Tibial artery (tissue), 4 donors: ENCODE measurements around the gene ZCWPW1.
A peak's percentile ranks its signal among the peaks of the same experiment; 100 is the strongest.

Experiments used
- DNase-seq, 2 donors: peaks; one replicate each; pipeline ENCODE4 v3.0.0-alpha.2; 2019
- H3K27ac ChIP-seq, 2 donors: fragments of 200-600 bp; sonication (generic) in 1 of 2; 1 replicate in 1 of 2; 2 replicates in 1 of 2; pipeline ENCODE4 v1.5.1; 2018 to 2019; ENCODE audit warnings: mild to moderate bottlenecking in 1 of 2
- H3K27me3 ChIP-seq, 2 donors: fragments of 200-600 bp; sonication (generic) in 1 of 2; one replicate each; pipeline versions ENCODE4 v1.5.1 to v1.6.0; 2016 to 2019
- H3K36me3 ChIP-seq, 3 donors: fragments of 200-600 bp; sonication (generic) in 2 of 3; one replicate each; pipeline ENCODE4 v1.5.1; 2016 to 2019; ENCODE audit warnings: mild to moderate bottlenecking in 2 of 3
- H3K4me1 ChIP-seq, 4 donors: fragments of 200-600 bp; sonication (generic) in 2 of 4; 1 replicate in 3 of 4; 2 replicates in 1 of 4; pipeline ENCODE4 v1.5.1; 2016 to 2019
- H3K4me3 ChIP-seq, 2 donors: fragments of 200-600 bp; sonication (generic) in 1 of 2; 1 replicate in 1 of 2; 2 replicates in 1 of 2; pipeline ENCODE4 v1.5.1; 2018 to 2019; ENCODE audit warnings: mild to moderate bottlenecking in 2 of 2
- H3K9me3 ChIP-seq, 3 donors: fragments of 200-600 bp; sonication (generic) in 1 of 3; one replicate each; pipeline ENCODE4 v1.5.1; 2016 to 2019
- CTCF ChIP-seq, 2 experiments: fragments of 200-600 bp in 1 of 2; fragments of 450-650 bp in 1 of 2; IDR thresholded peaks; one replicate each; pipeline ENCODE4 v1.5.1; 2017 to 2019; ENCODE audit warnings: antibody characterized with exemption in 2 of 2, mild to moderate bottlenecking in 1 of 2, moderate library complexity in 1 of 2
- intact Hi-C: fragments of 100-400 bp; cut with DNase I; formaldehyde crosslinking; loops from one replicate; pipeline ENCODE4 v1.15.0; 2023; ENCODE audit warnings: low total_unique reads

Gene ZCWPW1

GRCh38 chr7:100467638-100468373, 39.3 kb upstream of the ZCWPW1 start:
- intact Hi-C loops: loop anchor here (5.0 to 10.0 kb wide), 3 partner anchors 89 to 397 kb away; partner anchors contain the start of genes EPO and TRIP6
- Histone ChIP-seq H3K36me3 (peaks cover 0 to 60% (median 11%) of the 10 kb centered on the region in 3 donors), H3K4me1 (peaks cover 0 to 50% (median 27%) of the 10 kb centered on the region in 4 donors), H3K27ac (peak overlapping the region in 1 of 2 donors; percentile 63), H3K27me3 (no peaks in the 10 kb centered on the region), H3K4me3 (no peak overlapping the region), H3K9me3 (no peaks in the 10 kb centered on the region)
- no peak for TF ChIP-seq CTCF (IDR thresholded peaks at IDR 0.05)
- DNase-seq: no peak

DNA sequence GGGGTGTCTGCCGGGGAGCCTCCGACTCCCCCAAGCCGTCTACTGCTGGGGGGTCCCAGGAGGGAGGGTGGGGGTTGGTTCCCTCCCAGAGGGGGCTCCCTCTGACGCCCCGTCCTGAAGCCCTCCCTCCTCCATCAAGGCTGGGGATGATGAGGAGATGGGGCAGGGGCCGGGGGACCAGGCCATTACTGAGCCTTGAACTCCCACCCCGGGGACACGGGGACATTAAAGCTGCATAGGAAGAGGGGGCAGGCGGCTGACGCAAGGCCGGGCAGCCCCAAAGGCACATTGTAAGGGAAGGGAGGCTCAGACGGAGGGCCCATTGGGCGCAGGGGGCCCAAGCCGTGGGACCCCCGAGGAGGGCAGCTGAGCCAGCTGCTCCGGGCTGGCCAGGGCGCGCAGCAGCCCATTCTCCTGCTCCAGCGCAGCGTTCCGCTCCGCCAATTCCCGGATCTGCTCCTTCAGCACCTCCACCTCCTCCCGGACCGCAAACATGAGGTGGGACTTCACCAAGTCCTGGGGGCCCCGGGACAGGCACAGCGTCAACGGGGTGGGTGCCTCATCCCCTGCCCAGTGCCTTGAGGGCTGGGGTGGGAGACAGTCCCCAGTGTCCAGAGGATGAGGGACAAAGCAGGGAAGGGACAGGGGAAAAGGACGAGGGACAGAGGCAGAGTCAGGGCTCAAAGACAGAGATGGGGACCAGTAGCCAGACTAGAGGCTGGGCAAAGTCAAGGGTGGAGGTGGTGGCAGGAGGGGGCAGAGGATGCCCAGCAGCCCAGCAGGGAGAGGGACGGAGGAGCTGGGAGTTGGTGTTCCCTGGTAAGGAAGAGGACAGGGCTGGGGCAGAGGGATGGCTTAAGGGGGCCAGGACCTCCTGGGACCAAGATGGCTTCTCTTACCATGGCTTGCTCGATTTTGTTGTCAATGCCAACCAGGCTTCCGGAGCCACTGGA, 38.4 kb upstream of the ZCWPW1 start:
- Histone ChIP-seq H3K27ac (peak overlapping the region; percentile 43 to 63), H3K27me3 (no peaks in the 10 kb centered on the region), H3K36me3 (peaks cover 0 to 51% (median 11%) of the 10 kb centered on the region in 3 donors), H3K4me3 (no peak overlapping the region), H3K4me1 (peaks cover 0 to 41% (median 21%) of the 10 kb centered on the region in 4 donors), H3K9me3 (no peaks in the 10 kb centered on the region)
- TF ChIP-seq CTCF (IDR thresholded peaks at IDR 0.05): no peak
- intact Hi-C loops: loop anchor here (5.0 to 10.0 kb wide), 3 partner anchors 90 to 398 kb away; partner anchors contain the start of genes EPO and TRIP6
- DNase-seq: no peak

DNA sequence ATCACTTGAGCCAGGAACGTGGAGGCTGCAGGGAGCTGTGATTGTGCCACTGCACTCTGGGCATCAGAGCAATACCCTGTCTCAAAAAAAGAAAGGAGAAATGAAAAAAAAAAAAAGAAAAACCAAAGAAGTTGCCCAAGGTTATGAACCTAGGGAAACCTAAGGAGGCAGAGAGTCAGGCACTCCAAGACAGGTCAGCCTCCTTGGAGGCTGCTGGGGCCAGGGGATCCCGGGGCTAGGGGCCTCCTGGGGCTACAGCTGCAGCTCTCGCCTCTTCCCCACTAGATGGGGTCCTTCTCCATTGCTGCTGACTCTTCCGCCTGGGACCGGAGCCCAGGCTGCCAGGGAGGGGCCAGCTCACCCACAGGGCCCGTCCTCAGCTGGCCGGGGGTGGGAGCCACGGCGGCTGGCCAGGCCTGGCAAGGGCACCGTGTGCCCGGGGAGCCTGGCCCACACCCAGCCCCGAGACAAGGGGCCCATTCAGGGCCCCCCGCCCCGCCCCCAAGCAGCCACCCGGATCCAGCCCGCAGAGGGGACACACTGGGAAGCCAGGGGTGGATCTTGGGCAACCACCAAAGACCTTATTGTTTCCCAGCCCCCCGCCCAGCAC, 37.3 kb upstream of the ZCWPW1 start:
- H3K4me1 ChIP-seq: peaks cover 0 to 35% (median 21%) of the 10 kb centered on the region in 4 donors
- intact Hi-C loops: loop anchor here (5.0 to 10.0 kb wide), 3 partner anchors 91 to 399 kb away; partner anchors contain the start of genes EPO and TRIP6
- peak overlapping the region in 1 of 2 donors; percentile 23 for H3K4me3 ChIP-seq
- peak; percentile 64 to 77 for TF ChIP-seq CTCF (IDR thresholded peaks at IDR 0.05)
- peaks cover 0 to 41% (median 12%) of the 10 kb centered on the region in 3 donors for H3K36me3 ChIP-seq
- peak; percentile 78 to 91 for DNase-seq
- H3K27me3 ChIP-seq: no peaks in the 10 kb centered on the region
- H3K9me3 ChIP-seq: no peaks in the 10 kb centered on the region
- H3K27ac ChIP-seq: peak overlapping the region; percentile 43 to 63

GRCh38 chr7:100465299-100465698, 36.8 kb upstream of the ZCWPW1 start:
- Histone ChIP-seq H3K27ac (peak overlapping the region in 1 of 2 donors; percentile 63), H3K4me1 (peaks cover 0 to 35% (median 21%) of the 10 kb centered on the region in 4 donors), H3K27me3 (no peaks in the 10 kb centered on the region), H3K36me3 (peaks cover 0 to 41% (median 11%) of the 10 kb centered on the region in 3 donors), H3K9me3 (no peaks in the 10 kb centered on the region), H3K4me3 (no peak overlapping the region)
- no peak for TF ChIP-seq CTCF (IDR thresholded peaks at IDR 0.05)
- intact Hi-C loops: loop anchor here (5.0 to 10.0 kb wide), 3 partner anchors 92 to 400 kb away; partner anchors contain the start of genes EPO and TRIP6
- no peak for DNase-seq

DNA sequence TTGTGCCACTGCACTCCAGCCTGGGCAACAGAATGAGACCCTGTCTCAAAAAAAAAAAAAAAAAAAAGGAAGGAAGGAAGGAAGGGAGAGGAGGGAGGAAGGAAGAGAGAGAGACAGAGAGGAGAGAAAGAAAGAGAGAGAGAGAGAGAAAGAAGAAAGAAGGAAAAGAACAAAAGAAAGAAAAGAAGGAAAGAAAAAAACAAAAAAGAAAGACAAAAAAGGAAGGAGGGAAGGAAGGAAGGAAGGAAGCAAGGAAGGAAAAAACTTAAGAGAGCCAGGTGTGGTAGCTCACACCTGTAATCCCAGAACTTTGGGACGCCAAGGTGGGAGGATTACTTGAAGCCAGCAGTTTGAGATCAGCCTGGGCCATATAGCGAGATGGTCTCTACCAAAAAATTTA, 36.3 kb upstream of the ZCWPW1 start:
- intact Hi-C loops: loop anchor here (5.0 to 10.0 kb wide), 3 partner anchors 93 to 400 kb away; partner anchors contain the start of genes EPO and TRIP6
- Histone ChIP-seq H3K9me3 (no peaks in the 10 kb centered on the region), H3K4me1 (peaks cover 0 to 35% (median 21%) of the 10 kb centered on the region in 4 donors), H3K4me3 (no peak overlapping the region), H3K36me3 (peaks cover 0 to 38% (median 11%) of the 10 kb centered on the region in 3 donors), H3K27me3 (no peaks in the 10 kb centered on the region), H3K27ac (no peak overlapping the region)
- TF ChIP-seq CTCF (IDR thresholded peaks at IDR 0.05): no peak
- no peak for DNase-seq
